OCI-LY7 (cell line): ENCODE measurements around the gene METTL8. TPM values are rescaled to one million over a fixed set of nuclear protein-coding genes. Genes with fewer than 3 reads are reported as not detected.
A peak's percentile ranks its signal among the peaks of the same experiment; 100 is the strongest.

Source experiments
- BruUV-seq: library from RNA; stranded (reverse); fragments of 400-500 nt; replicated peaks from 2 replicates; lab custom pipeline; 2021; lab: Mats Ljungman, UMichigan
- CTCF ChIA-PET: fragments of 300-600 bp; sonication (Branson Sonifier 250); formaldehyde crosslinking; loops from one replicate; lab custom pipeline; 2022; ENCODE audit warnings: antibody characterized with exemption; ENCODE audit not compliant: unreplicated experiment; lab: Charles Lee
- POLR2A ChIA-PET: fragments of 300-600 bp; sonication (Branson Sonifier 250); formaldehyde crosslinking; loops from one replicate; lab custom pipeline; 2022; ENCODE audit warnings: antibody characterized with exemption; lab: Charles Lee
- DNase-seq: peaks from one replicate; pipeline ENCODE4 v3.0.0-alpha.2; 2015; ENCODE audit warnings: low spot score
- H2AFZ ChIP-seq: fragments of 200-600 bp; sonication (generic), shearing (Covaris generic); 2 replicates; pipeline ENCODE4 v1.6.1; 2014; ENCODE audit warnings: mild to moderate bottlenecking, antibody characterized with exemption, low read length, moderate library complexity
- H3K27ac ChIP-seq: fragments of 200-600 bp; sonication (generic); 2 replicates; pipeline ENCODE4 v1.5.1; 2014; ENCODE audit warnings: mixed run types, low read depth, mild to moderate bottlenecking, moderate library complexity, low read length, inconsistent platforms; ENCODE audit not compliant: poor library complexity, severe bottlenecking
- H3K36me3 ChIP-seq: fragments of 200-600 bp; sonication (generic); 2 replicates; pipeline ENCODE4 v1.6.1; 2014; ENCODE audit warnings: mild to moderate bottlenecking, antibody characterized with exemption, low read length, moderate library complexity, mixed read lengths; ENCODE audit not compliant: insufficient read depth
- H3K4me1 ChIP-seq: fragments of 200-600 bp; sonication (generic); 2 replicates; pipeline ENCODE4 v1.5.1; 2014; ENCODE audit warnings: mild to moderate bottlenecking, low read length; ENCODE audit not compliant: insufficient read depth, poor library complexity, severe bottlenecking
- H3K4me2 ChIP-seq: fragments of 200-600 bp; sonication (generic); 2 replicates; pipeline ENCODE4 v1.6.1; 2014; ENCODE audit warnings: mild to moderate bottlenecking, low read length
- H3K4me3 ChIP-seq: fragments of 200-600 bp; sonication (generic); 2 replicates; pipeline ENCODE4 v1.5.1; 2014; ENCODE audit warnings: mild to moderate bottlenecking, low read depth, low read length; ENCODE audit not compliant: poor library complexity, severe bottlenecking
- H3K79me2 ChIP-seq: fragments of 200-600 bp; sonication (generic); 2 replicates; pipeline ENCODE4 v1.6.1; 2016; ENCODE audit warnings: low read depth, mild to moderate bottlenecking, low read length, moderate library complexity, mixed read lengths; ENCODE audit not compliant: insufficient read depth
- H3K9me2 ChIP-seq: fragments of 200-600 bp; sonication (generic); 2 replicates; pipeline ENCODE4 v1.6.1; 2016; ENCODE audit warnings: mild to moderate bottlenecking, low read length, mixed read lengths; ENCODE audit not compliant: insufficient read depth
- H3K9me3 ChIP-seq: fragments of 200-600 bp; sonication (generic); 2 replicates; pipeline ENCODE4 v1.6.1; 2014; ENCODE audit warnings: mild to moderate bottlenecking, mixed run types, low read length, mixed read lengths
- H4K20me1 ChIP-seq: fragments of 200-600 bp; sonication (generic); 2 replicates; pipeline ENCODE4 v1.6.1; 2014; ENCODE audit warnings: mild to moderate bottlenecking, antibody characterized with exemption, low read length, moderate library complexity, mixed read lengths; ENCODE audit not compliant: insufficient read depth
- CTCF ChIP-seq: fragments of 200-600 bp; sonication (generic); conservative IDR thresholded peaks from 2 replicates; pipeline ENCODE4 v1.5.1; 2014; ENCODE audit warnings: mild to moderate bottlenecking, antibody characterized with exemption, low read length, moderate library complexity, mixed read lengths
- EZH2phosphoT487 ChIP-seq: fragments of 200-600 bp; sonication (generic); IDR thresholded peaks from 2 replicates; pipeline ENCODE4 v1.6.1; 2018; ENCODE audit warnings: low read depth, borderline replicate concordance, mild to moderate bottlenecking, mixed run types, antibody characterized with exemption, low read length, moderate library complexity, mixed read lengths
- intact Hi-C: fragments of 100-400 bp; cut with micrococcal nuclease; formaldehyde crosslinking; loops from one replicate; pipeline ENCODE4 v1.10.0; 2022; ENCODE audit not compliant: unreplicated experiment
- total RNA-seq, 2 experiments: library from RNA; depleted of rRNA in 1 of 2; stranded (reverse); fragments of >200 nt in 1 of 2; shearing (Covaris generic) in 1 of 2; gene quantifications; 2 replicates each; pipeline ENCODE4 v1.2.3, GENCODE V29; 2014 to 2022

The METTL8 gene
- total RNA-seq, 2 experiments from 2014 or later: 11.8 to 33.0 TPM

GRCh38 chr2:171407030-171407675, 26.6 kb downstream of the METTL8 start:
- BruUV-seq: no TSS peak
- H3K4me3 ChIP-seq: no peak overlapping the region
- H2AFZ ChIP-seq: no peak overlapping the region; the same call in 1 of the 2 replicates
- ChIA-PET CTCF (interaction anchor here (1.0 kb wide), 1 partner anchor 82 kb away, joined by 4 read pairs; no protein-coding TSS in a partner anchor), POLR2A (interaction anchor here (0.6 to 4.2 kb wide), 7 partner anchors 8 to 116 kb away, joined by 3 to 35 read pairs (median 4); no protein-coding TSS in a partner anchor)
- no peak for DNase-seq
- no peaks in the 10 kb centered on the region for H4K20me1 ChIP-seq
- TF ChIP-seq EZH2phosphoT487: no peak
- no peak for TF ChIP-seq CTCF
- intact Hi-C loops: no loop called here
- peaks cover 44% of the 10 kb centered on the region for H3K4me1 ChIP-seq
- no peak overlapping the region for H3K4me2 ChIP-seq
- H3K36me3 ChIP-seq: peaks cover 19% of the 10 kb centered on the region
- no peaks in the 10 kb centered on the region for H3K9me2 ChIP-seq
- H3K27ac ChIP-seq: peak overlapping the region; percentile 49
- H3K79me2 ChIP-seq: peaks cover 12% of the 10 kb centered on the region; the same call in 1 of the 2 replicates
- H3K9me3 ChIP-seq: peaks cover 14% of the 10 kb centered on the region; the same call in 1 of the 2 replicates

- intact Hi-C loops: no loop called here
- Histone ChIP-seq H3K27ac (peak overlapping the region; percentile 49), H2AFZ (peak overlapping the region; percentile 10; the same call in 1 of the 2 replicates), H3K4me1 (peaks cover 33% of the 10 kb centered on the region), H3K36me3 (peaks cover 30% of the 10 kb centered on the region), H3K79me2 (peaks cover 4% of the 10 kb centered on the region; the same call in 1 of the 2 replicates), H4K20me1 (no peaks in the 10 kb centered on the region), H3K4me3 (no peak overlapping the region), H3K4me2 (peak overlapping the region; percentile 34), H3K9me3 (peaks cover 25% of the 10 kb centered on the region), H3K9me2 (no peaks in the 10 kb centered on the region)
- TF ChIP-seq CTCF (no peak), EZH2phosphoT487 (no peak)
- BruUV-seq: no TSS peak
- CTCF ChIA-PET: interaction anchor here (0.8 to 1.5 kb wide), 3 partner anchors 11 to 76 kb away, joined by 3 to 4 read pairs (median 4); no protein-coding TSS in a partner anchor
- POLR2A ChIA-PET: interaction anchor here (0.6 to 4.2 kb wide), 12 partner anchors 11 to 437 kb away, joined by 3 to 35 read pairs (median 5); no protein-coding TSS in a partner anchor
- DNase-seq: peak; percentile 43
Measured at GRCh38 chr2:171406044-171406443, 27.7 kb downstream of the METTL8 start.
